Measurements from ENCODE around the gene SMIM28.
"Not testable (repeated sequence)": the region's sequence is repeated elsewhere in the genome, so short reads cannot be mapped to it uniquely, and the experiment has no call there.

SMIM28 gene

GRCh38 chr6:138410048-138410735 is 32.5 kb downstream of the SMIM28 start:
- no peak for DNase-seq

GRCh38 chr6:138410972-138411880 is 33.5 kb downstream of the SMIM28 start:
- no peak for DNase-seq

- DNase-seq: no peak
These were observed 37.4 kb downstream of the SMIM28 start for GRCh38 chr6:138415125-138415524.

DNA sequence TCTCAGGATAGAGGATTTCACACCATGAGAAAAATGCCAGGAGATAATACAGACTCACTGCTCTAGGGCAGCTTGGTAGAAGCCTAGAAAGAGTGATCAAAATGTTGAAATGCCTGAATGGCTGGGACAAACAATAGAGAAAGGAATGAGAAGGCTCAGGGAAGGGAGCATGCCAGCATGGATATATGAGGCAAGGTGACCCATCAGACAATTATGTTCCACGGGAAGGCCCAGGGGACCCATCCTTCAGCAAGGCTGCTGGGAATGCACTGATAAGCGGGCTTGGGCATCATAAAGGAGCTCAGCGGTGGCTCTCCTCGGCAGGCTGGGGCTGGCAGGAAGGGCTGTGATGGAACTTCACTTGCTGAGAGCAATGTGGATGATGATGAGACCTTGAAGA is 38.5 kb downstream of the SMIM28 start:
- no peak for DNase-seq

DNA sequence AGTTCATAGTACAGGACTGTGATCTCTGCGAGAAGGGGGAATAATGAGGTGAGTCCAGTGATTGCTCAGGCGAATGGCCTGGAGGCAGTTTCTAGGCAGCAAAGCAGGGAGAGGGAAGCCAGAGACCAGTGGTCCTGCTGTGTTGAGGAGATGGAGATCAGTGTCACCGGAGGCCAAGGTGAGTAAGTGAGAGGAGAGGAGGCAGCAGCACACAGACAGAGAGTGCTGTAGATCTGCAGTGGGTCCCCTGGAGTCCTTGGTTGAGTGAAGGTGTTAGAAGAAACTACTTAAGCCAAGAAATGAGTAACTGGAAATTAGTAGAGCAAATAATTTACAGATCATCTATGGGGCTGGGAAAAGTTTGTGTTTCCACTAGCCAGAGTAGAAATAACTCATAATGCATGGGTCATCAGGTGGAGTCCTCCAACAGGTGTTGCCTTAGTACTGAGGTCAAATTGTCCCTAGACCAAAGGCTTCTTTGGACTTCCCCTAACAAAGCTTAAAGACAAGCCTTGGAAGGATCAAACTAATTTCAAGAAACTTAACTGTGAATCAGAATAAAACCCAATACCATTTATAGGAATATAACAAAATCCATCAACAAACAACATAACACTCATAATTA is 39.9 kb downstream of the SMIM28 start:
- no peak for DNase-seq

- DNase-seq: no peak
These were observed 40.5 kb downstream of the SMIM28 start for GRCh38 chr6:138418118-138418742.

DNA sequence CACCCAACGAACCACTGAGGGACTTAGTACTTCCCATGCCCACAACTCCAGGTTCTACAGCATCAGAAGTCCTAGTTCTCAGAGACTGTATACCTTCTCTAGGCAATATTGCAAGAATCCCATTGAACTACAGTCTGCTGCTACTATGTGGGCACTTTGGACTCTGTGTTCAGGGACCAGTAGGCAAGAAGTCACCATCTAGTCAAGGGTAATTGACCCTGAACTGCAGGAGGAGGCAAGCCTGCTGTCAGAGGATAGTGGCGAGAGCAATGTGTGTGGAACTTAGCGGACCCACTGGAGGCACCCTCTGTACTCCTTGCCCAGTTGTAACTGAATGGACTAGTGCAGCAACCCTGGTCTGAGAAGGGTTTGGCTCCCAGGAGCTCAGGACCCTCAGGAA is 42.1 kb downstream of the SMIM28 start:
- no peak for DNase-seq

DNA sequence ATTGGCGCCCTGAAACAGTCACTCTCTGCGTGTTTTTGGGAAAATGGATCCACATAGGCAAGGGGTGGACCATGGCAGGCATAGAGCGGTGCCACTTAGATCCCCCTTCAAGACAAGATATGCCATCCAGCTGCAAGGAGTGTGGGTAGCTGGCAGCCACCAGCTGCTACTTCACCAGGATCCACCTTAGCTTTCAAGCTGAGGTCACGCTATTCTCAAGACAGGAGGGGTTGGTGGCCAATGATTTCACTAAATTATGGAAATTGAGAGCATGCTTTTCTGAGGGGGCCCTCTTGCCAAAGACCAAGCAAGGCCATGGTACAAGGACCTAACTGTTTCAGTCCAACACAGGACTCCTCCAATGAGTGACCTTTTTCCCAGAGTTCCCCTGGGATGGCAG is 42.7 kb downstream of the SMIM28 start:
- no peak for DNase-seq

GRCh38 chr6:138421089-138421488 is 43.4 kb downstream of the SMIM28 start:
- DNase-seq: no peak

GRCh38 chr6:138421608-138422007 is 43.9 kb downstream of the SMIM28 start:
- DNase-seq: no peak

- no peak for DNase-seq
These were observed 45.2 kb downstream of the SMIM28 start for GRCh38 chr6:138422861-138423260.

GRCh38 chr6:138424004-138424904 is 46.5 kb downstream of the SMIM28 start:
- DNase-seq: no peak

DNA sequence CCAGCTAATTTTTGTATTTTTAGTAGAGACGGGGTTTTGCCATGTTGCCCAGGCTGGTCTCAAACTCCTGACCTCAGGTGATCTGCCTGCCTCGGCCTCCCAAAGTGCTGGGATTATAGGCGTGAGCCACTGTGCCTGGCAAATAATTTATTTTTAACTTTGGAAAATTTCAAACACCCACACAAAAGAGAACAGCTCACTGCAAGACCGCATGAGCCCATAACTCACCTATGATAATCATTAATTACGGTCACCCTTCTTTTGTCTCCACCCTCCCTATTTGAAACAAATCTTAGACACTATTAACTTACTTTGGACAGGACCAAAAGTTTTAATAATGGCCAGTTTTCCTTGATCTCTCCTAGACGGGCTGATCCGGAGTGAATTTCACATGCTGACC is 47.6 kb downstream of the SMIM28 start:
- DNase-seq: not testable (repeated sequence)

DNA sequence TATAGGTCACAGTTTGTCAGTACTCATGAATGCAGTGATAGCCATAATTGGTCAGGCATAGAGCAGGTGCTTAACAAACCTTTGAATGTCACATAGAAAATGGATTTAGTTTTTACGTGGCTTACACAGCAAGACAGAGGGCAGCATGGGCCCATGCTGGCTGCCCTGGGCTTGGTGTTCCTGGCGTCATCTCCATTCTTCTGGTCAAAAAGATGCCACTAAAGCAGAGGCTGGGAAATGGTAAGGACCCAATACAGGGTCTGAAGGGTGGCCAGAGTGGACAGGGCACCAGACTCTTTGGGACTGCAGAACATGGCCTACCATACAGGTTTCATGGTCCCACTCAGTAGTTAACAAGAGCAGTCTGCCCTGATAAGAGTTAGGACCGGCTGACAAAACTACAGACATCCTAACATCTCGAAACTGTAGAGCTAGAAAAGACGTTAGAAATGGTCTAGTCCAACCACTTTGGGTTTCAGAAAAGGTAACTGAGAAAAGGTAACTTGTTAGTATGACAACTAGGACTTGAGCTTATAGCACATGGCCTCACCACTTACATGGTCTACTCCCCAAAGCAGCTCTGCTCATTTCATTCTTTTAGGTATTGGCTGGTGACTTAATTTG is 48.9 kb downstream of the SMIM28 start:
- DNase-seq: no peak

GRCh38 chr6:138427701-138428100 is 50.0 kb downstream of the SMIM28 start:
- no peak for DNase-seq

DNA sequence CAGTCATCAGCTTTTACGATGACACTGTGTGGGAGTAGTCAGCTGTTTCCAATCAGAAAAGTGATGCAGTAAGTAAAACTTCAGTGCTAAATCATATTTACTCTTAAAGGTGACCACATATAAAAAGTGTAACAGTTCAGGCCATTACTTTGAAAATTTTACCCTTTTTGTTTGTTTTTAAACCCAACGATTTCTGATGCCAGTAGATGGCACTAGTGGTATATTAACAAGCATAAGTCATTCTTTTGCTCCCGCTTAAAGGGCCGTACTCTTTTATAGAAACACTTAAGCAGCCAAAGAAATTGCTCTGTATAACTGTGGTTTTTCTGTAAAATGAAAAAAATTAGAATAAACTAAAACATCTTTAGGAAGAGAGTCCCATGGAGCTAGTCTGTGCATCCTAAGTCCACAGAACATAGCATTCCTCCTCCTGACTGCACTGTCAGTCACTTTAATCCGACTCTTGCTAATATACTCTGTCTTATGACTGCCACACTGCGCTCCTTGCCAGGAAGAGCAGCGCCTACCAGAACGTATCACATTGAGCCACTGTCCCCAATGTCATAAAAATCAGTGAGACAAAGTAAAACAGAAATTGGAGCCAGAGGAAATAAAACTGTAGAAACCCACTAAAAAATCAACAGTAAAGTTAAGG is 51.4 kb downstream of the SMIM28 start:
- DNase-seq: peak; percentile 42

- no peak for DNase-seq
These were observed 52.1 kb downstream of the SMIM28 start for GRCh38 chr6:138429761-138430160.

DNA sequence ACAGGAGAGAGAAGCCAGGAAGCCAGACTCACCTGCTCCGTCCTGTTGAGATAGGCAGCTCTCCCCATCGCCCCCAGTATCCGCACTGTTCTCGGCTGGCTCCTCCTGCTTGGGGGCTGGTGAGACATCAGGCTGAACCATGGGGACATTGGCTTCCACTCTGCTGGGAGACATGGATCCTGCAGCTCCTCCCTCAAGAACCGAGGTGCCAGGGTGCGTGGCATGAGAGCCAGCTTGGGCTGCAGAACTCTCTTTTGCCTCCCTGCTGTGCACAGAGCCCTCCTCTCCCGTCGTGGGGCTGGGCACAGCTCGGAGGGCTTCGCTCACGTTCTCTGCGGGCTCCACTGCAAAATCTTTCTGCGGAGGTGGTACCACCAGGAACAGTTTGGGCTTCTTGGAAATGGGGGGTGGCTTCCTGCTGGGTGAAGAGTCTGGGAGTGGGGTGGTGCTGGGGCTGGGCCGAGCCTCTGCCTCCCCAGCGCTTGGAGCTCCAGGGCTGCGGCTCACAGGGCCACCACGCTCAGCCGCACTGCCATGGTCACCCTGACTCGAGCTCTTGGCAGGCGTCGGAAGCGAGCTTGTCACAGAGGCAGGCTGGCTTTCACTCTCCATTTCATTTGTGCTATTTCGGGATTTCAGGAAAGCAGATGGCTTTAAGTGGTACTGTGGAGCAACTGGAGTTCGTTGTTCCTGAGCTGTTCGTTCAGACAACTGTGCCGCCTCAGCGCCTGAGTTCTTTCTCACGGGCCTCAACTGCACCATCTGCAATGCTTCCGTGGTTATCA is 52.8 kb downstream of the SMIM28 start:
- peak; percentile 21 for DNase-seq

- no peak for DNase-seq
These were observed 53.8 kb downstream of the SMIM28 start for GRCh38 chr6:138431256-138432062.

DNA sequence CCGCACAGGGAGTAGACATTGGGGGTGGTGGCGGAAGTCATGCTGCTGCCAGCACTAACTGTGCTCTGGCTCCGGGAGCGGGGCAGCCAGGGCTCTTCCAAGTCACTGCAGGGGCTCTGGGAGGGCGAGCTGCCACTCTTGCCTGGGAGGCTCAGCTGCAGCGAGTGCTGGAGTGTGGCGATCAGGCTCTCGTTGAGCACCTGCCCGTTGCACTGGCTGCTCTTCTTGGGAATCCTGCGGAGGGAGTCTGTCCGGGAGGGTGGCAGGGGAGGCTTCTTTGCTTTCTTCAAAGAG is 54.3 kb downstream of the SMIM28 start:
- no peak for DNase-seq

Measured in NCI-H2171 (cell line).